Stimulated activated CD4-positive, alpha-beta T cell treated with anti-CD3 and anti-CD28 coated beads, Interleukin-15, amount 100 ng/mL, for 48 hours (primary cell): ENCODE data around the gene CACNA1B.

ENCODE experiments used
- DNase-seq, 2 donors: peaks; one replicate each; pipeline ENCODE4 v3.0.0-alpha.2; 2020; ENCODE audit warnings: low read depth in 2 of 2

Gene CACNA1B

DNA sequence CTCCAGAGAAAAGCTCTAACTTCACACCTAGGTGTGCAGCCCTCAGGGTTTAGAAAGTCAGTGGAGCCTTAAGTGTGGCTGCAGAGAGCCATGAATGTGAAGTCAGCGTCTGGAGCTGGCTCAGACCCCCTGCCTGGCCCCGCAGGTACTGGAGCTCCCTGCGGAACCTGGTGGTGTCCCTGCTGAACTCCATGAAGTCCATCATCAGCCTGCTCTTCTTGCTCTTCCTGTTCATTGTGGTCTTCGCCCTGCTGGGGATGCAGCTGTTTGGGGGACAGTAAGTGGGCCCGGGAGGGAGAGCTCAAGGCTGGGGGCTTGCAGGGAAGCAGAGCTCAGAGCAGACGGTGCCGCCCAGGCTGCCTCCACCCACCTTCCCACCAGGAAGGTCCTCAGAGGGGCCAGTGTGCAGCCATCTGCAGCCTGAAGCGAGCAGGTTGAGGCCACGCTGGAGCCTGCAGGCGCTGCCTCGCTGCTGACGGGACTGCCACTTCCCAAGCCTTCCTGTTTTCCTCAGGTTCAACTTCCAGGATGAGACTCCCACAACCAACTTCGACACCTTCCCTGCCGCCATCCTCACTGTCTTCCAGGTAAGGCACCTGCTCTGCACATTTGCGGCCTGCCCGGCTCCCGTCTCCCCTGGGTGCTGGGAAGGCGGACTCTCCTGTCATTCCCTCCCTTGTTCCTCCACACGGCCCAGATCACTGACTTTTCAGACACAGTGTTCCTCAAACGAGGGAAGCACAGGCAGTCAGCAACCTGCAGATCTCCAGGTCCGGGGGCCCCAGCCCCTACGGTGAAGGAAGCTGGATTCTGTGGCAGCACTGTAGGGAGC lies 108.9 kb downstream of the CACNA1B start:
- no peak for DNase-seq

DNA sequence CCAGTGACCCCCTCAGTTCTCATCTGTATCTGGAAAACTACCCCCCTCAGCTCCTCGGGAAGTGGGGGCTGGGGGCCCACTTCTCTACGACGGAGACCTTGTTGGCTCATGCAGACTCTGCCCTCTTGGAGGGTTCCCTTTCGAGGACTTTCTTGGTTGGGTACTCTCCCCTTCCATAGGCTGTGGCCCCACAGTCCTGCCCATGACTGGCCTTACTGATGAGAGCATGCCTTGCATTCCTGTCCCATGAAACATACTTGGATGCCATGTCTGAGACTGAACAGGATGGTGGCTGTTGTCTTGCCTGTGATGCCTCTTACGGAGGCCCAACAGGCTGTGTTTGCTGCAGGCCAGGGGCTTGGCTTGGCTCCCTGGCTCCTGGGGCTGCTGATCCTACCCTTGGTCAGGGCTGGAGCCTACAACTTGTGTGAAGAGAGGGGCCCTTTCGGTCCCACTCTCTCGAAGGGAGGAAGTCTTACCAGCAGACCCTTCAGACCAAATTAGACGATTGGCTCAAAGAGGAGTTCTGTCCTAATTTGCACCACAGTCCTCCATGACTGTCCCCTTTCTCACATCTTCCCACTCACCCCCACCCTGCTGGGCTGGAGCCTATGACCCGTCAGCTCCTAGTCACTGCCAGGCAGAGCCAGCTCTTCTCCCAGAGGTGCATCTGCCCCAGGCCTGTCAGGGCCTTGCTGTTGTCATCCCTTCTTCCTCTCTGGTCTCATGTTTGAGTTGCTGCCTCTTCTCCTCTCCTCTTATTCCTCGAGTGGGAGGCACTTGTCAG lies 109.9 kb downstream of the CACNA1B start:
- no peak for DNase-seq

DNA sequence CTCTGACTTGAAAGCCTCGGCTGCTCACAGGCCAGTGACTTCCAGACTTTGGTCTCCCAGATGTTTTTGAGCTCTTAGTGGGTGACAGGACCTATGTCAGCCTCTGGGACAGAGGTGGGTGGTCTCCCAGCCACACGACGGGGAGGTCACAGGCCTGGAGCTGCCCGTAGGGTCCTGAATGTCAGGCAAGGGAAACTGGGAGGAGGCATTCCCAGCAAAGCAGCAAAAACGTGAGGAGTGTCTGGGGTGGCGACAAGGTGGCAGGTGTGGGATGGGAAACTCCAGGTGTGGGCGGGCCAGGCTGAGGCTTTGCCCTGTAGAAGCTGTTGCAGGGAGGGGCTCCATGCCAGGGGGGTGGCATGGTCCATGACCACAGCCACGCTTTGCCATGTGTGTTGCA lies 110.5 kb downstream of the CACNA1B start:
- DNase-seq = no peak

DNA sequence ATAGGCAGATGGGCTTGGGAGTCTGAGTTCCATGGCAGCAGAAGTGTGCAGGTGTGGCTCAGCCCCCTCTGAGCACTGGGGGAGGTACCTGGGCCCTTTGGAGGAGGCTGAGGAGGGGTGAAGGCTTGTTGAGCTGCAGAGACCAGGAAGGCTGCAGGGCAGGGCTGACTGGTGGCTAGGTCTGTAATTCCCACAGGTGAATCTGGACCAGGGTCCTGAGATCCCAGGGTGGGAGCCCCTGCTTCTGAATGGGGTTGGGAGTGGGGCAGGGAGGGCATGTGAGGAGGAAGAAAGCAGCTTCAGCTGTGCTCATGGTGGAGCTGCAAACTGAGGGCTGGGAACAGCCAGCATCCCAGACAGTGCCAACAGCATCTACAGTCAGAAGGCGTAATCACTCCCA lies 111.1 kb downstream of the CACNA1B start:
- DNase-seq = no peak

DNA sequence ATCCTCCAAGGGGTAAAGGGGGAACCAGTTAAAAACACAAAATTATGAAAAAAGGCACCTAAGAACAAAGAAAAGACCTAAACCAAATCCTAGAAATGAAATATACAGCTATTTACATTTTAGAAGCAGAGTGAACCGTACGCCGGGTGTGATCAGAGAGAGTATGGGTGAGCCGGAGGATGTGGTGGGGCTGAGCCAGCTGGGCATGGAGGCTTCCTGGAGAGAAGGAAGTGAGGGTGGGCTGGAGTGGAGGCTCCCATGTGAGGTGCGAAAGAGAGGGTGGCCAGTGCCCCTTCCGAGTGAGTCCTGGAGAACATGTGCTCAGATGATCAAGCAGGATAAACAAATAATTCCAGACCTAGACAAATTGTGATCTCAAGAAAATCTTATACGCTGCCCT lies 111.6 kb downstream of the CACNA1B start:
- DNase-seq = no peak

DNA sequence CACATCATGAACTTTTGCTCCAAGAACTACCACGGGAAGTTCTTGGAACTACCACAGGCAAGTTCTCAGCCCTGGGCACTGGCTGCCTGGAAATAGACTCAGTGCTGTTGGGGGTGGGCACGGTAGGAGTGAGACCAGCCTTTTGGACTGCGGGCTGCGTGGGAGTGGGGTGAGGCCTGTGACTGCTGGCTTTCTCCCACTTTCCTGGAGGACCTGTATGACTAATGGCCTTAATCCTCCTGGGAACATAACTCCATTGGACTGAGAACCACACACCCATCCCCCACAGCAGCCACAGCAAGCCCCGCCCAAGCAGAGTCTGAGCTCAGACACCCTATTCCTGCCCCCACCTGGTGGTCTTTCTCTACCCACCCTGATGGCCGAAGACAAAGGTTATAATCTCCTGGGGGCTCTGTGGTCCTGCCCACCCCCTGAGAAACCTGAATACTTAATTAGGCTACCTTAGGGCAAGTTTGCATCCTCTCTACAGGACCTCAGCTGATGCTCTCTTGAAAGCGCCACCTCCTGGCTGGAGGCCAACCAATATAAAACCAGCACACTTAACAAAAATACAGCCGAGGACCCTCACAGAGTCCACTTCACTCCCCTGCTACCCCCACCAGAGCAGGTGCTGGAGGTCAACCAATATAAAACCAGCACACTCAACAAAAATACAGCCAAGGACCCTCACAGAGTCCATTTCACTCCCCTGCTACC lies 112.6 kb downstream of the CACNA1B start:
- no peak for DNase-seq

DNA sequence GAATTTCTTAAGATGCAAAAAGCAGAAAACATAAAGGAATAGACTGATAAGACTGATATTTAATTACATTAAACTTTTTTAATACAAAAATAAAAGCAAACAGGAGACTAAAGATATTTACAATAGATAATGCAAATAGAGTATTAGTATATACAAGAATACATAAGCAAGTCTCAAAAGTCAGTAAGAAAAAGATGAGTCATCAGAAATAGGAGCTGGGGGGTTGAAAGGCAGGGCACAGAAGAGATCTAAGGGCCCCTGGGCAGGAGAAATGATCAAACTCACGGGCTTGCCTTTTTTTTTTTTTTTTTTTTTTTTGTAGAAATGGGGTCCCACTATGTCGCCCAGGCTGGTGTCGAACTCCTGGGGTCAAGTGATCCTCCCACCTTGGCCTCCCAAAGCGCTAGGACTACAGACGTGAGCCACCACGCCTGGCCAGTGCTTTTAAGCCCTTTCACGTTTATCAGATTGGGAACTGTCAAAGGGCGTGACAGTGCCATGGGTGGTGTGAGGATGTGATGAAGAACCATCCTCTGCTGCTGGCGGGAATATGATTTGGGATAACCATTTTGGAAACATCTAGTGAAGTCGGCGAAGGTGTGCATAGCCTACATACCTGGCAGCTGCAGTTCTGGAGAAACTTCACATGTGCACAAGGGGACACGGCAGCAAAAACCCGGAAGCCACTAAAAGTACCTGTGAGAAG lies 126.1 kb downstream of the CACNA1B start:
- no peak for DNase-seq

DNA sequence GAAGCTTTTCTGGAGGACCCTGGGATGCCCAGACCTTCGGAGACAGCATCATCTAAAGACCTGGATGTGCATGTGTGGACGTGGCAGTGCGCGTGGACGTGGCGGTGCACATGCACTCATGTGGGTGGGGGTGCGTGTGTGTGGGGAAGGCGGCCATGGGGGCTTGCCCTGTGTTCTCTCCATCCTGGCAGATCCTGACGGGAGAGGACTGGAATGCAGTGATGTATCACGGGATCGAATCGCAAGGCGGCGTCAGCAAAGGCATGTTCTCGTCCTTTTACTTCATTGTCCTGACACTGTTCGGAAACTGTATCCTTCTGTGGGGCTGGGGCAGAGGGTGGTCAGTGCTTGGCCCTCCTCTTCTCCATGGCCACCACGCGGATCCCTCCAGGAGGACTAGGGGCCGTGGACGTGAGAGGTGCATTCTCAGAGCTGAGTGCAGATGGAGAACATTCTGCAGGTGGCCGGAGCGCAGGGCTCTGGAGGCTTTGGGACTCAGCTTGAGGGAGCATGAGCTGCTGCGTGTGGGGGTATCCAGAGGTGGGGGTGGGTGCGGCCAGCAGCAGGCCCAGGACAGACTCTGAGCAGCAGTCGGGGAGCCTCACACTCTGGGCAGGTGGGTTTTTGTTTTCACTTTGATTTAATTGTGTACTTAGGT lies 129.1 kb downstream of the CACNA1B start:
- no peak for DNase-seq

DNA sequence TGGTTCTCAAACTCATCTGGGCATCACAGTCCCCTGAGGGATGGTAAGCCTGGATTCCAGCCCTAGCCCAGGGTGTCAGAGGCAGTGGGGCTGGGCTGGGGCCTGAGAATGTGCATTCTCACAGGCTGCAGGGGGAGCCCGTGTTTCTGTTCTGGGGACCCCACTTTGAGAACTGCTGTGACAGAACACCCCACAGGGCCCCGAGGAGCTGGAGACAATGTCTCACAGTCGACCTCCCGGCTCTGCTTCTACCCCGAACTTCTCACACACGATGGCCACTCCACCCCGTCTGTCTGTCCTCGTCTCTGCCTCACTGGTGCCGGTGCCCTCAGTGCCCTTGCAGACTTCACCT lies 130.0 kb downstream of the CACNA1B start:
- DNase-seq = no peak

DNA sequence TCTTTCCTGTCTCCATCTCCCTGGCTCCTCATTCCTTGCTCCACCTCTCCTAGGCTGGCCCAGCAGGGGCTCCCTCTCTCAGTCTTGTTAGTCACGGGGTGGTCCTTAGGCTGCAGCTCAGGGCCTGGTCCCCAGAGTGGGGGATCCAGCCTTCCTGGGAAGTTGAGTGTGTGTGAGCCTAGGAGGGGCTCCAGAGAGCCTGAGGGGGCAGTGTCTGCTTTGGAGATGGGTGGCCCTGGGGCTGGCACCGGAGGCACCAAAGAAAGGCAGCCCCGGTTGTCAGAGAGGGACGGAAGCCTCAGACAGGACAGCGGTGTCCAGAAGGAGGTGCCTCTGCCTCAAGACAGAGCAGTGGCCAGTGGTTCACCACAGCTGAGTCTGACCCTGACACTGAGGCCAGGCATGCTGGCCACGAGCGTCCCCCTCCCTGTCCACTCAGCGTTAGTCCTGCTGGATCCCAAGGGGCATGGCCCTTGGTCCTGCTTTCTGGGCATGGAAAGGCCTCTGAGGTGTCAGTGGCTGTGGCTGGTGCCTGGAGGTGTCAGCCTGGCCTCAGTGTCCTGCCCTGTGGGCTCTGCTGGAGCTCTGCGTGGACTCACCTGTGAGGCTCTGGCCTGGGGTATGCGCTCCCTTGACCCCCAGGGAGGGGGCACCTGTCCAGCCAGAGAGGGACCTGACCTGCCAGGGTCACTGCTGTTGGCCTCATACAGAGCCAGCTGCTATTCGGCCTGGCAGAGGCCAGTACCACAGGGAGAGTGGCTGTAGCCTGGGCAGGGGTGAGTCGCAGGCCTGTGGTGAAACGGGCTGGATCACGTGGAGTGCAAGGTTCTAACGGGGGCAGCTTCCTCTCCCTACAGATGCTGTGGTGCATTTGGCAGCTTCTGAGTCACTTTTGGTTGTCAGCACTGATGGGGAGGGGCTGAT lies 130.6 kb downstream of the CACNA1B start:
- no peak for DNase-seq

DNA sequence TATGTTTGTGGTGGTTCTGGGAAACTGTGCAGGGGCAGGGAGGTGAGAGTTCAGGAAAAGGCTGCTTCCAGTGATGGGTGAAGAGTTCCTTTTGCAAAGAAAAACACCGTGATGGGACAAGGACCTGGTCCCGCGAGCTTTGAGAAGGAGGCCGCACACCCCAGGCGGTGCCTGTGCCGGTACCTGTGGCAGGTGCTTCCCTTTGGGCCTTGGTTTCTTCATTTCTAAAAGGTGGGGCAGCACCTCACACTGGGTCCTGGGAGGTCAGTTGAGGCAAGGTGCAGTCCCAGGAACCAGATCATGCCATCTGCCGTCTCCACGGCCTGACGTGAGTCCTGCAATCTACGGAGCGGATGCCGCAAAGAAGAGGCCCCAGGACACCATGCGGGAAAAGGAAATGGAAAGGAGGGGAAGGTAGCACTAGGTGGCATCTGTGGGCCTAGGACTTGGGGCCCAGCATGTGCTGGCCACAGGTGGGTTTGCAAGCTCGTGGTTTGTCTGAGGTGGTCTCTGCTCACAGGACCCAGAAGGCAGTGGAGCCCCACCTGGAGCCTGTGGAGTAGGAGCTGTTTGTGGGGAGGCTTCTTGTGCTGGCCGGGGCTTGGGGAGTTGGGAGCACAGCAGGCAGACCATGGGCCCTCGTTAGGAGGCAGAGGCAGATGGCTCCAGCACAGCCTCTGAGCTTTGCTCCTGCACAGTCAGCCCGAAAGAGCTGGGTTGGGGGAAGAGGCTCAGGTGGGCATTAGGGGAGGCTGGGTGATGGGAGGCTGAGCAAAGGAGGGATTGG lies 131.6 kb downstream of the CACNA1B start:
- no peak for DNase-seq

DNA sequence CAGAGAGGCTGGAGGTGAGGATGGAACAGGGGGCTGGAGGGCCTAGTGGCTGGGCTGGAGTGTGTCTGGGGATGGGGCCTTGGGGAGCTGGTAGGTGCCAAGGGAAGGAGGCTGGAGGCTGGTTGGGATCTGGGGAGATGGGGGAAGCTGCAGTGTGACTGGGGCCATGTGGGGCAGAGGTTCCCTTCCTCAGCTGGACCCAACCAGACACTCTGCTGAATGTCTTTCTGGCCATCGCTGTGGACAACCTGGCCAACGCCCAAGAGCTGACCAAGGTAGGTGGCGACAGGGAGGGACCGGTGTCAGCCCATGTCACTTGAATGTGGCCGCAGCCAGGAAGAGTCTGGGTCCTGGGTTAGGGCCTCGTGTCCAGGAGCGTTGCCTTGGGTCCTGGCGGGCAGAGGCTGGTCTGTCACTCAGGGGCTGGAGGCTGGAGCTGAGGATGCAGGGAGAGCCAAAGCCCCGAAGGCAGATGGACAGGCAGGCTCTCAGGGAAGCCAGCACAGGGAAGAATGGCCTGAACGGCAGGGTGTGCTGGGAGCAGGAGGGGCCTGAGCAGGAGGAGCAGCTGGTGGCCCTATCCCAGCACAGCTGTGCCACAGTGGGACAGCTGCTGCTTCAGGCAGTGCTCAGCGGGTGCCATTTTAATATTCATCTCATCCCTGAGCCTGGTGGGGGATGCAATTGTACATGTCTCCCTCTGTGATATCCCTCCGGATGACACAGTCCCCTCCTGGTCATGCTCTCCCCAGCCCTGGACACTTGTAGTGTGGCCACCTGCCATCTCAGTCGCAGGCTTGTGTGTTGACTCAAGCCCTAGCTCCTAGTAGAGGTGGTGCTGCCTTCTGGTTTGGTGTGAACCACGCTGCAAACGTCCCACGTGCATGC lies 132.5 kb downstream of the CACNA1B start:
- DNase-seq = no peak

DNA sequence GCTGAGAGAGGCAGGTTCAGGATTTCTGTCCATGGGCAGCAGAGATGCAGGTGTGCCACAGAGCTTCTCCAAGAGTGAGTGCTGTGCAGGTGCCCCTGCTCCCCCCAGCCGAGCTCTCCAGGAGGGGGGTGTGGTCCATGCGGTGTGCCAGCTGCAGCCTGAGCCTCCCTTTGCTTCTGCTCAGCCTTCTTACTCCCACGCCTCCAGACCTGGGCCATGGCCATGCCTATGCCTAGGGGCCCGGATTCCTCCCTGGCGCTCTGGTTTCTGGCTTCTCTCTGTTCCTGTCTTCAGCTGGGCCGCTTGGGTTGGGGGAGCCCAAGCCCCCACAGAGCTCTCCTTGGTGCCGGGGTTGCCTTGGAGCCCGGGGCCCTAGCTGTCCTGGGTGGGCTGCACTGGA lies 133.3 kb downstream of the CACNA1B start:
- DNase-seq = no peak

DNA sequence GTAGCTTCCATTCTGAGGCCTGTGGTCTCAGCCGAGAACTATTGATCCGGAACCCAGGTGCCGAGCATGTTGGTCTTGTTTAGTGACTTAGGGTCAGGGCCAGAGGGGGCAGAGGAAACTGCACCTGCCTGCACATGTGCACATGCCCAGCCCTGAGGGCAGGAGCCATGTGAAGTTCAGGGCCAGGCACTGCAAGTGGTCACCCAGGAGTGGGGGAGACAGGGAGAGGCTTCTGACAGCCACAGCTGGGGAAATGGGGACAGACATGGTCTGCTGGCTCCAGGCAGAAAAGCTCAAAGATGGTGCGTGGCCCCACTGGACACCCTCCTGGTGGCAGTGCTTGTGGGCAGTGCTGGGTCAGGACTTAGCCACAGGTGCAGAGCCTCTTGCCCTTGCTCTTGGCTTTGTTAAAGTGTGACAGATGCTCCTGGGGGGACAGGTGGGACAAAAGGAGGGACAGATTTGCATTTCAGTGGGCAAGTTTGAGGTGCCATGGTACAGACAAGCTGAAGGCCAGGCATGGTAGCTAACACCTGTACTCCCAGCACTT lies 134.4 kb downstream of the CACNA1B start:
- DNase-seq = no peak

DNA sequence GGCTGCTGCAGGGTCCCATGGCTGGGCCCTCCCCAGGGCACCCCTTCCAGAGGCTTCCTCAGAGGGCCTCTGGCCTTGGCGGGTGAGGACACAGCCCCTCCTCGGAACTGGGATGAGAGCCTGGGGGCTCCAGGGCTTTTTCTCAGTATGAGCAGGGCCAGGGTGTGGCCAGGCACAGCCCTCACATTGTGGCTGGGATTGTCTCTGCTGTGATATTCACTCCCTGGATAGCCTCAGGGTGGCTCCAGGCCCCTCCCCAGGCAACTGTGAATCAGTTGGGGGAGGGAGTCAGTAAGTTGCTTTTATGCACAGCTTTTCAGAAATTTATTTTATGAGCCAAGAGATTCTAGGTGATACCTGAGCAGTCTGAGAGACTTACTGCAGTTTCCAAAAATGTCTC lies 135.7 kb downstream of the CACNA1B start:
- no peak for DNase-seq

DNA sequence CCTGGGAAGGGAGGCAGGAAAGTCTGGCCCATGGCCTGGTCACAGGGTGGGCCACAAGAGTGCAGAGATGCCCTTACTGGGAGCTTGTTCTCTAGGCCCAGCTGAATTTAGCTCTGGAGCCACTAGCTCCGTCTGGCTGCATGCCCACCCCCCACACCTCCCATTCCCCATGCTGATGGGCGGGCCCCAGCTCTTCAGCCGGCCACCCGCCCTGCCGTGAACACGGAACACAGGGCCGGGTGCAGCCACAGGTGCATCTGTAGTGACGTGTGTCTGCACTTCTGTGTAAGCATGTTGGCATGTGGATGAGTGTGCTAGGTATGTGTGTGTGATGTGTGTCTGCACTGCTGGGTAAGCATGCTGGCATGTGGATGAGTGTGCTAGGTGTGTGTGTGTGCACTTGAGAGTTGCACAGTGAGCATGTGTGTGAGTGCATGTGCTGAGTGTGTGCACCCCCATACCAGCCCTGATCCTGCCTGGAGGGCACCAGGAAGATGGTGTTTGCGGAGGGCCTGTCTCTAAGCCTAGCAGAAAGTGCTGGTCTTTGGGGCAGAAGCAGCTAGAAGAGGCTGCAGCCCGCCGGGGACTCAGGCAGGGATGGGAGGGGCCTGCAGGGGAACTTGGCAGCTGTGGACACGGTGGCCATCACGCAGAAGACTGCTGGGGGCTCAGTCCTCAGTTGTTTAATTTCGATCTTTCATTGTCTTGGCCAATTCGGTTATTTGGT lies 136.4 kb downstream of the CACNA1B start:
- no peak for DNase-seq

DNA sequence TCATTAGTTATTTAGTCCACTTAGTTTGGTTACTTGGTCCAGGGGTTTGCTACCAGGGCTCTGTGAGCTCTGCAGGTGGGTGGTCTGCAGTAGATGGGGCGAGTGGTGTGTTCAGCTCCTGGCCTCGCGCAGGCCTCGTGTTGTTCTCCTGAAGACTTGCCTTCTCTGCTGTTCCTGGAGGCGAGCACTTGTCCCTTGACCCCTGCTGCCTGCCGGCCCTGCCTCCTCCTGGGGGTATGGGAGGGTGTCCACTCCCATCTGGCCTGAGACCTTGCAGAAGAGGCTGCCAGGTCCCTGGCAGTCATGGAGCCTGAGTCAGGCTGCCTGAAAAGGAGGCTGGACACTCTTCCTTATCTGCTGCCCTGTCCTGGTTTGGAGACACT lies 137.0 kb downstream of the CACNA1B start:
- DNase-seq = no peak
